HepG2 (cell line): ENCODE data around the gene ULK4. TPM values are rescaled to one million over a fixed set of nuclear protein-coding genes. Genes with fewer than 3 reads are reported as not detected.

ENCODE experiments used
- ATAC-seq: fragments of 200-7000 bp; cut with Tn5 transposase; 3 replicates; pipeline ENCODE4 v1.9.1; 2020; ENCODE audit warnings: mild to moderate bottlenecking, moderate library complexity
- BruUV-seq: library from RNA; stranded (reverse); fragments of 400-500 nt; replicated peaks from 2 replicates; lab custom pipeline; 2021; lab: Mats Ljungman, UMichigan
- CTCF ChIA-PET: fragments of 300-600 bp; formaldehyde crosslinking; extraction: SDS; loops from one replicate; lab custom pipeline; 2021; ENCODE audit warnings: low total read pairs, inconsistent platforms, low intra/inter-chr PET ratio; lab: Yijun Ruan, JAX
- POLR2A ChIA-PET: fragments of 350-600 bp; sonication (Branson Sonifier 250); formaldehyde crosslinking; loops from one replicate; lab custom pipeline; 2020; ENCODE audit warnings: antibody characterized with exemption, inconsistent platforms; lab: Yijun Ruan, JAX
- DNase-seq: peaks from one replicate; pipeline ENCODE4 v3.0.0-alpha.2; 2015; ENCODE audit warnings: low spot score
- FAIRE-seq: peaks from 3 replicates; lab custom pipeline; 2011; peaks lifted over from hg19 to GRCh38; lab: Jason Lieb, UNC
- H2AFZ ChIP-seq: one replicate; pipeline ENCODE4 v1.6.1; 2011; ENCODE audit warnings: low read length, inconsistent platforms
- H3K27ac ChIP-seq: fragments of 300-600 bp; 3 replicates; pipeline ENCODE4 v1.8.0; 2011; ENCODE audit warnings: mixed run types, mild to moderate bottlenecking, mixed read lengths, low read length, inconsistent platforms; ENCODE audit not compliant: insufficient read depth; ENCODE audit errors: extremely low read length
- H3K27me3 ChIP-seq, 2 experiments: fragments of 200-600 bp in 1 of 2; 2 replicates in 1 of 2; 3 replicates in 1 of 2; pipeline versions ENCODE4 v1.6.0 to v1.8.0; 2011; ENCODE audit warnings: low read length in 2 of 2, mild to moderate bottlenecking in 2 of 2, moderate library complexity in 2 of 2, inconsistent platforms in 1 of 2; ENCODE audit not compliant: insufficient read depth in 2 of 2, control insufficient read depth in 1 of 2
- H3K36me3 ChIP-seq, 2 experiments: fragments of 200-600 bp in 1 of 2; replicated peaks in 1 of 2; 2 replicates in 1 of 2; 3 replicates in 1 of 2; pipeline versions ENCODE4 v1.5.1 to v1.8.0; 2011; ENCODE audit warnings: low read length in 2 of 2, inconsistent platforms in 1 of 2; ENCODE audit not compliant: insufficient read depth in 2 of 2, control insufficient read depth in 1 of 2
- H3K4me1 ChIP-seq: 2 replicates; pipeline ENCODE4 v1.5.1; 2012; ENCODE audit warnings: low read length, inconsistent platforms; ENCODE audit not compliant: insufficient read depth
- H3K4me2 ChIP-seq: 2 replicates; pipeline ENCODE4 v1.6.0; 2011; ENCODE audit warnings: low read depth, low read length, inconsistent platforms
- H3K4me3 ChIP-seq, 3 experiments: fragments of 200-600 bp in 1 of 3; sonication (generic), shearing (Covaris generic) in 1 of 3; replicated peaks in 1 of 3; 2 replicates each; pipeline ENCODE4 v1.5.1; 2011 to 2016; ENCODE audit warnings: low read length in 3 of 3, inconsistent platforms in 2 of 3, low read depth in 2 of 3, mild to moderate bottlenecking in 2 of 3, control low read depth in 1 of 3, mixed read lengths in 1 of 3; ENCODE audit not compliant: insufficient read depth in 1 of 3
- H3K79me2 ChIP-seq: one replicate; pipeline ENCODE4 v1.6.1; 2011; ENCODE audit warnings: low read length, inconsistent platforms; ENCODE audit not compliant: insufficient read depth
- H3K9ac ChIP-seq: 2 replicates; pipeline ENCODE4 v1.6.0; 2011; ENCODE audit warnings: mild to moderate bottlenecking, low read depth, low read length, inconsistent platforms; ENCODE audit not compliant: insufficient read depth
- H3K9me3 ChIP-seq: 2 replicates; pipeline ENCODE4 v1.5.1; 2012; ENCODE audit warnings: mild to moderate bottlenecking, low read length
- H4K20me1 ChIP-seq: 2 replicates; pipeline ENCODE4 v1.6.0; 2011; ENCODE audit warnings: inconsistent platforms, mild to moderate bottlenecking, low read length, moderate library complexity; ENCODE audit not compliant: insufficient read depth
- HOXA5 ChIP-seq: sonication (generic); formaldehyde crosslinking; IDR thresholded peaks from 2 replicates; pipeline ENCODE4 v1.4.0; 2020; ENCODE audit warnings: missing genetic modification reagents
- MAFF ChIP-seq: IDR thresholded peaks from 2 replicates; pipeline ENCODE4 v1.6.1; 2011; ENCODE audit warnings: low read depth, low read length, improper control_type of control experiment
- MAFK ChIP-seq, 2 experiments: IDR thresholded peaks in 1 of 2; conservative IDR thresholded peaks in 1 of 2; 2 replicates each; pipeline ENCODE4 v1.6.1; 2011; ENCODE audit warnings: improper control_type of control experiment in 2 of 2, low read length in 2 of 2
- PHF5A ChIP-seq: IDR thresholded peaks from one replicate; pipeline ENCODE4 v1.6.1; 2018; ENCODE audit warnings: low read depth, missing genetic modification reagents; ENCODE audit not compliant: unreplicated experiment
- SAFB2 ChIP-seq: sonication (generic); formaldehyde crosslinking; IDR thresholded peaks from 2 replicates; pipeline ENCODE4 v1.5.1; 2020; ENCODE audit warnings: missing genetic modification reagents, low read depth, mild to moderate bottlenecking, borderline replicate concordance
- TRAFD1 ChIP-seq: sonication (generic); formaldehyde crosslinking; IDR thresholded peaks from 2 replicates; pipeline ENCODE4 v1.5.1; 2020; ENCODE audit warnings: missing genetic modification reagents, mild to moderate bottlenecking, borderline replicate concordance
- ZNF326 ChIP-seq: sonication (generic); formaldehyde crosslinking; IDR thresholded peaks from 2 replicates; pipeline ENCODE4 v1.4.0; 2020; ENCODE audit warnings: missing genetic modification reagents, borderline replicate concordance
- ZNF558 ChIP-seq: sonication (generic); formaldehyde crosslinking; IDR thresholded peaks from 2 replicates; pipeline ENCODE4 v1.9.0; 2022; ENCODE audit warnings: mild to moderate bottlenecking, missing genetic modification reagents, borderline replicate concordance
- WGBS: methylation state at CpG from one replicate; pipeline ENCODE4 v1.1.6; 2017; ENCODE audit warnings: low lambda C conversion rate; 5-methylcytosine and 5-hydroxymethylcytosine counted together
- in situ Hi-C: cut with HindIII; loops from 2 replicates; pipeline ENCODE4 v1.10.0; 2017; ENCODE audit warnings: low pct_unique_long_range_greater_than_20kb; ENCODE audit not compliant: extremely low pct_ligation_motif_present
- intact Hi-C: fragments of 100-400 bp; cut with micrococcal nuclease; formaldehyde crosslinking; loops from one replicate; pipeline ENCODE4 v1.10.0; 2022; ENCODE audit not compliant: unreplicated experiment
- polyA plus RNA-seq, 8 experiments: library from polyadenylated mRNA; depleted of rRNA in 3 of 8; stranded (reverse) in 7 of 8; unstranded in 1 of 8; fragments of >200 nt; fragmentation: Illumina TruSeq in 4 of 8; extraction: Trizol in 4 of 8; gene quantifications; 2 replicates each; pipeline versions ENCODE4 v1.2.1 to v1.2.3, GENCODE V29; 2011 to 2016; ENCODE audit warnings: low read depth in 4 of 8, missing spikeins in 1 of 8, mixed read lengths in 1 of 8; ENCODE audit not compliant: insufficient read depth in 1 of 8
- total RNA-seq, 5 experiments: library from RNA; depleted of rRNA; stranded (reverse); fragments of >200 nt; fragmentation: Illumina TruSeq; extraction: Trizol; gene quantifications; 2 replicates each; pipeline ENCODE4 v1.2.3, GENCODE V29; 2016; ENCODE audit warnings: low read depth in 1 of 5

Gene ULK4
- total and polyA plus RNA-seq, 2 of the 13 experiments (the other 11 are each of a cell fraction or from before 2014, with no cell fraction given) = 6.7 to 11.8 TPM

GRCh38 chr3:41955192-41955591 lies 6.7 kb downstream of the ULK4 start (continued):
- no peak for TF ChIP-seq ZNF558 (CRISPR knock-in tag)
- no peak for TF ChIP-seq ZNF326 (CRISPR knock-in tag)

- WGBS = 97% methylated on average over 3 of the region's 3 CpGs
- Histone ChIP-seq H3K36me3 (peaks cover 0 to 5% of the 10 kb centered on the region in 2 experiments; a peak in 1 of 5 replicates), H3K27me3 (no peaks in the 10 kb centered on the region), H3K79me2 (no peaks in the 10 kb centered on the region), H2AFZ (no peak overlapping the region), H3K4me2 (no peak overlapping the region), H3K27ac (no peak overlapping the region), H3K9ac (no peak overlapping the region), H4K20me1 (no peaks in the 10 kb centered on the region), H3K4me1 (no peaks in the 10 kb centered on the region), H3K4me3 (no peak overlapping the region), H3K9me3 (no peaks in the 10 kb centered on the region)
- intact Hi-C loops (no loop called here), in situ Hi-C loops (no loop called here)
- DNase-seq = no peak
- ATAC-seq = no peak
- BruUV-seq = no TSS peak
- no peak for TF ChIP-seq SAFB2 (CRISPR knock-in tag)
- no peak for TF ChIP-seq HOXA5 (CRISPR knock-in tag)
- TF ChIP-seq MAFK (conservative IDR thresholded peaks at IDR 0.05 in 1 of 2, IDR thresholded peaks at IDR 0.05 in 1 of 2; ENCODE audit: low read length in 2 of 2) = peak; percentile 5 to 24; a peak in 1 of 4 replicates
- no peak for TF ChIP-seq PHF5A (CRISPR knock-in tag)
- no peak for TF ChIP-seq TRAFD1 (CRISPR knock-in tag)
- peak; percentile 21; the same call in 1 of the 2 replicates for TF ChIP-seq MAFF
- CTCF ChIA-PET = no interaction called here
- POLR2A ChIA-PET = no interaction called here
- FAIRE-seq = no peak
Measured at GRCh38 chr3:41943311-41943843, 18.5 kb downstream of the ULK4 start.
